GM08714 (cell line): ENCODE measurements around the gene ANKFN1.

ENCODE experiments used
- H3K4me3 ChIP-seq: fragments of 200-500 bp; sonication (Bioruptor generic); 2 replicates; pipeline ENCODE4 v1.5.1; 2014; ENCODE audit warnings: mild to moderate bottlenecking, low read length, inconsistent platforms
- ZNF274 ChIP-seq: IDR thresholded peaks from 2 replicates; pipeline ENCODE4 v1.6.1; 2012; ENCODE audit warnings: mild to moderate bottlenecking, low read depth, low read length

The ANKFN1 gene

GRCh38 chr17:56152874-56153602, at the start of gene ANKFN1:
Gene ANKFN1, plus strand, starts transcription at chr17:56153475. Its CDS starts 59,193 bp downstream, at chr17:56212668.
- TF ChIP-seq ZNF274 = no peak
- no peak within 1 kb of the TSS for H3K4me3 ChIP-seq

GRCh38 chr17:56108811-56109284, 44.4 kb upstream of the ANKFN1 start:
- H3K4me3 ChIP-seq = no peak overlapping the region
- no peak for TF ChIP-seq ZNF274

GRCh38 chr17:56109836-56110235, 43.4 kb upstream of the ANKFN1 start:
- no peak overlapping the region for H3K4me3 ChIP-seq
- TF ChIP-seq ZNF274 = no peak

GRCh38 chr17:56110463-56111135, 42.7 kb upstream of the ANKFN1 start:
- no peak overlapping the region for H3K4me3 ChIP-seq
- TF ChIP-seq ZNF274 = no peak

GRCh38 chr17:56111706-56112485, 41.4 kb upstream of the ANKFN1 start:
- TF ChIP-seq ZNF274 = no peak

GRCh38 chr17:56113486-56113885, 39.8 kb upstream of the ANKFN1 start:
- no peak overlapping the region for H3K4me3 ChIP-seq
- no peak for TF ChIP-seq ZNF274

More at GRCh38 chr17:56111706-56112485, 41.4 kb upstream of the ANKFN1 start:
- H3K4me3 ChIP-seq = no peak overlapping the region

- no peak for TF ChIP-seq ZNF274
- H3K4me3 ChIP-seq = no peak overlapping the region
Measured at GRCh38 chr17:56114469-56114868, 38.8 kb upstream of the ANKFN1 start.

GRCh38 chr17:56119191-56119590, 34.1 kb upstream of the ANKFN1 start:
- TF ChIP-seq ZNF274 = no peak
- no peak overlapping the region for H3K4me3 ChIP-seq

GRCh38 chr17:56119936-56120335, 33.3 kb upstream of the ANKFN1 start:
- no peak overlapping the region for H3K4me3 ChIP-seq
- no peak for TF ChIP-seq ZNF274

GRCh38 chr17:56121191-56122051, 31.9 kb upstream of the ANKFN1 start:
- no peak overlapping the region for H3K4me3 ChIP-seq
- no peak for TF ChIP-seq ZNF274

GRCh38 chr17:56125830-56126819, 27.1 kb upstream of the ANKFN1 start:
- TF ChIP-seq ZNF274 = no peak
- H3K4me3 ChIP-seq = no peak overlapping the region

- H3K4me3 ChIP-seq = no peak overlapping the region
- TF ChIP-seq ZNF274 = no peak
Measured at GRCh38 chr17:56130026-56130425, 23.2 kb upstream of the ANKFN1 start.
